OCI-LY7 (cell line): ENCODE results near the gene PPP4R4.

Source experiments
- CTCF ChIP-seq: fragments of 200-600 bp; sonication (generic); conservative IDR thresholded peaks from 2 replicates; pipeline ENCODE4 v1.5.1; 2014; ENCODE audit warnings: mild to moderate bottlenecking, antibody characterized with exemption, low read length, moderate library complexity, mixed read lengths
- EZH2phosphoT487 ChIP-seq: fragments of 200-600 bp; sonication (generic); IDR thresholded peaks from 2 replicates; pipeline ENCODE4 v1.6.1; 2018; ENCODE audit warnings: low read depth, borderline replicate concordance, mild to moderate bottlenecking, mixed run types, antibody characterized with exemption, low read length, moderate library complexity, mixed read lengths

GRCh38 chr14:94138251-94138650 lies 35.9 kb upstream of the PPP4R4 start:
- no peak for TF ChIP-seq CTCF
- no peak for TF ChIP-seq EZH2phosphoT487
